ENCODE results near the gene VHLL.
A peak's percentile ranks its signal among the peaks of the same experiment; 100 is the strongest.

The VHLL gene

GRCh38 chr1:156262461-156263287 is 36.4 kb downstream of the VHLL start:
- TF ChIP-seq JUND (IDR thresholded peaks at IDR 0.05; ENCODE audit: low read depth), result no peak
- DNase-seq (ENCODE audit: low read depth in 1 of 2, low spot score in 1 of 2), result no peak
- in situ Hi-C loops (cut with HindIII; ENCODE audit: low pct_unique_long_range_greater_than_20kb, low sequenced_read_pairs), result no loop called here

DNA sequence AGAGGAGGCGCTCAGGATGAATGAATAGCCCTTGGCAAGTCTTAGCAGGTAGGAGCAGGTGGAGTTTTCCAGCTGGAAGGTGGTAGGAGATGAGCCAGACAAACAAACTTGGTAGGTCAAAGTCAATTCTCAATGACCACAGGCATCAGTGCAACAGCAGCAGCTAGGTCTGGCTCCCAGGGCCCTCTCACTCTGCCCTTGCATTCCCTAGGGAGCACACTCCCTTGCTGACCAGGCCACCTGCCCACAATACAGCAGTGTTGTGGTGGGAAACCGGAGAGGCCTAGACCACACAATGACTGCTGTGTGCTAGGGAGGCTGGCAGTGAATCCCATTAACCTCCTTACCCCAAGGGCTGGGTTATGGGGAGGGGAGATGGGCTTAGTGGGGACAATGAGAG is 38.2 kb downstream of the VHLL start:
- no peak for TF ChIP-seq JUND (IDR thresholded peaks at IDR 0.05; ENCODE audit: low read depth)
- in situ Hi-C loops (cut with HindIII; ENCODE audit: low pct_unique_long_range_greater_than_20kb, low sequenced_read_pairs), result no loop called here
- no peak for DNase-seq (ENCODE audit: low read depth in 1 of 2, low spot score in 1 of 2)

GRCh38 chr1:156259805-156260204 is 39.3 kb downstream of the VHLL start:
- TF ChIP-seq JUND (IDR thresholded peaks at IDR 0.05; ENCODE audit: low read depth), result no peak
- in situ Hi-C loops (cut with HindIII; ENCODE audit: low pct_unique_long_range_greater_than_20kb, low sequenced_read_pairs), result no loop called here
- DNase-seq (ENCODE audit: low read depth in 1 of 2, low spot score in 1 of 2), result peak in 1 of 2 experiments; percentile 44

GRCh38 chr1:156258859-156259258 is 40.2 kb downstream of the VHLL start:
- DNase-seq (ENCODE audit: low read depth in 1 of 2, low spot score in 1 of 2), result no peak
- no peak for TF ChIP-seq JUND (IDR thresholded peaks at IDR 0.05; ENCODE audit: low read depth)
- in situ Hi-C loops (cut with HindIII; ENCODE audit: low pct_unique_long_range_greater_than_20kb, low sequenced_read_pairs), result no loop called here

GRCh38 chr1:156257711-156258110 is 41.4 kb downstream of the VHLL start:
- DNase-seq (ENCODE audit: low read depth in 1 of 2, low spot score in 1 of 2), result no peak
- TF ChIP-seq JUND (IDR thresholded peaks at IDR 0.05; ENCODE audit: low read depth), result no peak
- in situ Hi-C loops (cut with HindIII; ENCODE audit: low pct_unique_long_range_greater_than_20kb, low sequenced_read_pairs), result no loop called here

DNA sequence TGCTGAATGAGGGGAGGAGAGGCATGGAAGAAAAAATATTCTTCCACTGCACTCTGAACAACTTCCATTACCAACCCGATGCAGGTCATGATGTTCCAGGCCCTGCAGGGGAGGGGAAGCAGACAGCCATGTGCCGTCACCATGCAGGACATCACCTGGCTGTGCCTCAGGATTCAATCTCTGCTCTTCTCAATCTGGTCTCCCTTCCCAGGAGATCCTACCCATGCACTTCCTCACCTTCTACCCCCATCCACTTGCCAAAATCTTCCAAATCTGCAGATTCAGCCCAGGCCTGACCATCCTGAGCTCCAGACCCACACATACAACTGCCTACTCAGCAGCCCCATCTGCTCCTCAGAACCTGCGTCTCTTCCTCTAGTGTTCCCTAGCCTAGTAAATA is 45.5 kb downstream of the VHLL start:
- no peak for DNase-seq (ENCODE audit: low read depth in 1 of 2, low spot score in 1 of 2)
- in situ Hi-C loops (cut with HindIII; ENCODE audit: low pct_unique_long_range_greater_than_20kb, low sequenced_read_pairs), result no loop called here
- no peak for TF ChIP-seq JUND (IDR thresholded peaks at IDR 0.05; ENCODE audit: low read depth)

DNA sequence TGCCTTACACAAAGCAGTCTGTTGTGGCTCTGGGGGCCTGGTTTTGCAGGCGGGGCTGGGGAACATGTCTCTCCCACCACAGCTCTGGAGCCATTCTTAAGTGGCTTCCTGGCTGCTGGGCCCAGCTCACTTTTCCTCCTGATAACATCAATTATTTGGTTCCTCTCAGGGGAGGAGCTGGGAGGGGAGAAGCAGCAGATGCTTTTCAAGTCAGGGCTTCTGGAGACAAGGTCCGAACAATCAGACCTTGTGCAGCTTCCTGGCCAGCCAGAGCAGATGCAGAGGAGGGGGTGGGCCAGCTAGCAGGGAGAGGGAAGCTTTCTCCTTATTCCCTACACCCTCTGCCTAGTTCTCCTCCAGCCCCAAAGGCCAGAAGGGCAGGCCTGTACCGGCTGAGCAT is 47.6 kb downstream of the VHLL start:
- in situ Hi-C loops (cut with HindIII; ENCODE audit: low pct_unique_long_range_greater_than_20kb, low sequenced_read_pairs), result no loop called here
- no peak for TF ChIP-seq JUND (IDR thresholded peaks at IDR 0.05; ENCODE audit: low read depth)
- DNase-seq (ENCODE audit: low read depth in 1 of 2, low spot score in 1 of 2), result no peak

GRCh38 chr1:156249593-156249992 is 49.5 kb downstream of the VHLL start:
- DNase-seq (ENCODE audit: low read depth in 1 of 2, low spot score in 1 of 2), result no peak
- in situ Hi-C loops (cut with HindIII; ENCODE audit: low pct_unique_long_range_greater_than_20kb, low sequenced_read_pairs), result no loop called here
- TF ChIP-seq JUND (IDR thresholded peaks at IDR 0.05; ENCODE audit: low read depth), result no peak

Data from T47D (cell line).